Measurements from ENCODE around the gene TBC1D4. TPM values are rescaled to one million over a fixed set of nuclear protein-coding genes. Genes with fewer than 3 reads are reported as not detected.
"Not testable (repeated sequence)": the region's sequence is repeated elsewhere in the genome, so short reads cannot be mapped to it uniquely, and the experiment has no call there.

Gene TBC1D4
- total and polyA plus RNA-seq, 9 of the 15 experiments (the other 6 are each of a cell fraction or from before 2014, with no cell fraction given) = 2.8 to 12.3 (median 7.0) TPM

GRCh38 chr13:75279834-75280369 is 202.1 kb downstream of the TBC1D4 start (continued):
- TF ChIP-seq HMGXB4 (CRISPR knock-in tag; IDR thresholded peaks at IDR 0.05) (no peak), IFI16 (CRISPR knock-in tag; IDR thresholded peaks at IDR 0.05) (no peak), ZNF384 (IDR thresholded peaks at IDR 0.05; ENCODE audit: low read depth, low read length) (no peak), ARID3A (IDR thresholded peaks at IDR 0.05; ENCODE audit: borderline replicate concordance, low read depth, low read length) (no peak), ZNF583 (CRISPR knock-in tag; IDR thresholded peaks at IDR 0.05) (no peak), THAP7 (CRISPR knock-in tag; IDR thresholded peaks at IDR 0.05) (no peak), TAF15 (IDR thresholded peaks at IDR 0.05; ENCODE audit: low read depth, low read length) (no peak)

GRCh38 chr13:75273695-75274094 is 208.3 kb downstream of the TBC1D4 start:
- H4K20me1 ChIP-seq (replicated peaks; ENCODE audit: control insufficient read depth, insufficient read depth, low read length); intact Hi-C loops (cut with micrococcal nuclease); H3K9me1 ChIP-seq (ENCODE audit: control insufficient read depth, insufficient read depth, low read length); H3K4me1 ChIP-seq (replicated peaks in 1 of 2; ENCODE audit: control insufficient read depth in 2 of 2, insufficient read depth in 2 of 2, low read length in 2 of 2); CTCF ChIA-PET (ENCODE audit: low intra/inter-chr PET ratio); H3K36me3 ChIP-seq (ENCODE audit: control insufficient read depth, insufficient read depth, low read length); H3K4me2 ChIP-seq (ENCODE audit: insufficient read depth, low read length); H3K4me3 ChIP-seq; in situ Hi-C loops (cut with MboI); BruUV-seq (replicated peaks); H2AFZ ChIP-seq (ENCODE audit: low read depth, low read length); H3K27ac ChIP-seq (ENCODE audit: extremely low read depth, low read depth, low read length); FAIRE-seq; DNase-seq (ENCODE audit: extremely low read depth in 1 of 4, low spot score in 3 of 4); H3K79me2 ChIP-seq (ENCODE audit: control insufficient read depth, insufficient read depth, low read length); ATAC-seq; H3K27me3 ChIP-seq (ENCODE audit: control insufficient read depth in 2 of 2, insufficient read depth in 2 of 2, low read length in 2 of 2); H3K9ac ChIP-seq (ENCODE audit: insufficient read depth in 1 of 2, low read depth in 2 of 2, low read length in 2 of 2); H3K9me3 ChIP-seq (replicated peaks; ENCODE audit: control insufficient read depth, insufficient read depth, low read depth, low read length); POLR2A ChIA-PET: not testable (repeated sequence)
- whole genome bisulfite sequencing (ENCODE audit: insufficient coverage, low coverage, missing lambda C conversion rate) = 5% methylated on average over 4 of the region's 4 CpGs

Data from K562 (cell line).